GM12874 (cell line): ENCODE data around the gene PHYHD1.

Experiments used
- CTCF ChIP-seq: IDR thresholded peaks from 2 replicates; pipeline ENCODE4 v1.5.1; 2011; ENCODE audit warnings: low read depth, mild to moderate bottlenecking, control low read depth, low read length, moderate library complexity; ENCODE audit not compliant: insufficient read depth

The PHYHD1 gene

GRCh38 chr9:128917151-128917849 lies 3.5 kb upstream of the PHYHD1 start:
- TF ChIP-seq CTCF: no peak

GRCh38 chr9:128918921-128919320 lies 1.9 kb upstream of the PHYHD1 start:
- no peak for TF ChIP-seq CTCF

- TF ChIP-seq CTCF: no peak
Measured at GRCh38 chr9:128919402-128920089, 1.2 kb upstream of the PHYHD1 start.

- no peak for TF ChIP-seq CTCF
Measured at GRCh38 chr9:128921881-128922763, 1.3 kb downstream of the PHYHD1 start.

- no peak for TF ChIP-seq CTCF
Measured at GRCh38 chr9:128923493-128923883, 2.7 kb downstream of the PHYHD1 start.

GRCh38 chr9:128927731-128928411 lies 7.1 kb downstream of the PHYHD1 start:
- TF ChIP-seq CTCF: peak; percentile 81

- no peak for TF ChIP-seq CTCF
Measured at GRCh38 chr9:128928624-128929023, 7.8 kb downstream of the PHYHD1 start.
